ENCODE measurements around the gene FMNL2. TPM values are rescaled to one million over a fixed set of nuclear protein-coding genes. Genes with fewer than 3 reads are reported as not detected.

The FMNL2 gene
- total and polyA plus RNA-seq, 2 experiments from 2014 or later, result 16.5 to 45.4 TPM

DNA sequence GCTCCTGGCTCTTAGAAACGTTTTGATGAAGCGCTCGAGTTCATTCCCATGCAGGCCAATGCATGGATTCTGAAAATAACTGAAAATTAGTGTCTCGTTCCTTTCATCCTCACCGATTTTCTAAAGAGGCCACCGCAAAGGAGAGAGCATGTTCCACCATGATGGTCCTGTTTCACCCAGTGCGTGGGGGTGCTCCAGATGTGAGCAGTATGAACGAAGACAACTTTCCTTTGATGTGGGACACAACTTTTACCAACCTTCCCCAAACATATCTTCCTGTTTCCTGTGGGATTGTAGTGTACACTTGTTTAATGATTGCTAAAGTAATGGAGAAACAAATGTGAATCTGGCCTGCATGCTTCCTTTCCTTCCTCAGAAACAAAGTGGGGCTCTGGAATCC is 267.8 kb downstream of the FMNL2 start (continued):
- TF ChIP-seq, protein P1, sequence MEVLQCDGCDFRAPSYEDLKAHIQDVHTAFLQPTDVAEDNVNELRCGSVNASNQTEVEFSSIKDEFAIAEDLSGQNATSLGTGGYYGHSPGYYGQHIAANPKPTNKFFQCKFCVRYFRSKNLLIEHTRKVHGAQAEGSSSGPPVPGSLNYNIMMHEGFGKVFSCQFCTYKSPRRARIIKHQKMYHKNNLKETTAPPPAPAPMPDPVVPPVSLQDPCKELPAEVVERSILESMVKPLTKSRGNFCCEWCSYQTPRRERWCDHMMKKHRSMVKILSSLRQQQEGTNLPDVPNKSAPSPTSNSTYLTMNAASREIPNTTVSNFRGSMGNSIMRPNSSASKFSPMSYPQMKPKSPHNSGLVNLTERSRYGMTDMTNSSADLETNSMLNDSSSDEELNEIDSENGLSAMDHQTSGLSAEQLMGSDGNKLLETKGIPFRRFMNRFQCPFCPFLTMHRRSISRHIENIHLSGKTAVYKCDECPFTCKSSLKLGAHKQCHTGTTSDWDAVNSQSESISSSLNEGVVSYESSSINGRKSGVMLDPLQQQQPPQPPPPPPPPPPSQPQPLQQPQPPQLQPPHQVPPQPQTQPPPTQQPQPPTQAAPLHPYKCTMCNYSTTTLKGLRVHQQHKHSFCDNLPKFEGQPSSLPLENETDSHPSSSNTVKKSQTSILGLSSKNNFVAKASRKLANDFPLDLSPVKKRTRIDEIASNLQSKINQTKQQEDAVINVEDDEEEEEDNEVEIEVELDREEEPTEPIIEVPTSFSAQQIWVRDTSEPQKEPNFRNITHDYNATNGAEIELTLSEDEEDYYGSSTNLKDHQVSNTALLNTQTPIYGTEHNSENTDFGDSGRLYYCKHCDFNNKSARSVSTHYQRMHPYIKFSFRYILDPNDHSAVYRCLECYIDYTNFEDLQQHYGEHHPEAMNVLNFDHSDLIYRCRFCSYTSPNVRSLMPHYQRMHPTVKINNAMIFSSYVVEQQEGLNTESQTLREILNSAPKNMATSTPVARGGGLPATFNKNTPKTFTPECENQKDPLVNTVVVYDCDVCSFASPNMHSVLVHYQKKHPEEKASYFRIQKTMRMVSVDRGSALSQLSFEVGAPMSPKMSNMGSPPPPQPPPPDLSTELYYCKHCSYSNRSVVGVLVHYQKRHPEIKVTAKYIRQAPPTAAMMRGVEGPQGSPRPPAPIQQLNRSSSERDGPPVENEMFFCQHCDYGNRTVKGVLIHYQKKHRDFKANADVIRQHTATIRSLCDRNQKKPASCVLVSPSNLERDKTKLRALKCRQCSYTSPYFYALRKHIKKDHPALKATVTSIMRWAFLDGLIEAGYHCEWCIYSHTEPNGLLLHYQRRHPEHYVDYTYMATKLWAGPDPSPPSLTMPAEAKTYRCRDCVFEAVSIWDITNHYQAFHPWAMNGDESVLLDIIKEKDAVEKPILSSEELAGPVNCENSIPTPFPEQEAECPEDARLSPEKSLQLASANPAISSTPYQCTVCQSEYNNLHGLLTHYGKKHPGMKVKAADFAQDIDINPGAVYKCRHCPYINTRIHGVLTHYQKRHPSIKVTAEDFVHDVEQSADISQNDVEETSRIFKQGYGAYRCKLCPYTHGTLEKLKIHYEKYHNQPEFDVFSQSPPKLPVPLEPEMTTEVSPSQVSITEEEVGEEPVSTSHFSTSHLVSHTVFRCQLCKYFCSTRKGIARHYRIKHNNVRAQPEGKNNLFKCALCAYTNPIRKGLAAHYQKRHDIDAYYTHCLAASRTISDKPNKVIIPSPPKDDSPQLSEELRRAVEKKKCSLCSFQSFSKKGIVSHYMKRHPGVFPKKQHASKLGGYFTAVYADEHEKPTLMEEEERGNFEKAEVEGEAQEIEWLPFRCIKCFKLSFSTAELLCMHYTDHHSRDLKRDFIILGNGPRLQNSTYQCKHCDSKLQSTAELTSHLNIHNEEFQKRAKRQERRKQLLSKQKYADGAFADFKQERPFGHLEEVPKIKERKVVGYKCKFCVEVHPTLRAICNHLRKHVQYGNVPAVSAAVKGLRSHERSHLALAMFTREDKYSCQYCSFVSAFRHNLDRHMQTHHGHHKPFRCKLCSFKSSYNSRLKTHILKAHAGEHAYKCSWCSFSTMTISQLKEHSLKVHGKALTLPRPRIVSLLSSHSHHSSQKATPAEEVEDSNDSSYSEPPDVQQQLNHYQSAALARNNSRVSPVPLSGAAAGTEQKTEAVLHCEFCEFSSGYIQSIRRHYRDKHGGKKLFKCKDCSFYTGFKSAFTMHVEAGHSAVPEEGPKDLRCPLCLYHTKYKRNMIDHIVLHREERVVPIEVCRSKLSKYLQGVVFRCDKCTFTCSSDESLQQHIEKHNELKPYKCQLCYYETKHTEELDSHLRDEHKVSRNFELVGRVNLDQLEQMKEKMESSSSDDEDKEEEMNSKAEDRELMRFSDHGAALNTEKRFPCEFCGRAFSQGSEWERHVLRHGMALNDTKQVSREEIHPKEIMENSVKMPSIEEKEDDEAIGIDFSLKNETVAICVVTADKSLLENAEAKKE (CRISPR knock-in tag; IDR thresholded peaks at IDR 0.05), result no peak
- TF ChIP-seq, protein P2, sequence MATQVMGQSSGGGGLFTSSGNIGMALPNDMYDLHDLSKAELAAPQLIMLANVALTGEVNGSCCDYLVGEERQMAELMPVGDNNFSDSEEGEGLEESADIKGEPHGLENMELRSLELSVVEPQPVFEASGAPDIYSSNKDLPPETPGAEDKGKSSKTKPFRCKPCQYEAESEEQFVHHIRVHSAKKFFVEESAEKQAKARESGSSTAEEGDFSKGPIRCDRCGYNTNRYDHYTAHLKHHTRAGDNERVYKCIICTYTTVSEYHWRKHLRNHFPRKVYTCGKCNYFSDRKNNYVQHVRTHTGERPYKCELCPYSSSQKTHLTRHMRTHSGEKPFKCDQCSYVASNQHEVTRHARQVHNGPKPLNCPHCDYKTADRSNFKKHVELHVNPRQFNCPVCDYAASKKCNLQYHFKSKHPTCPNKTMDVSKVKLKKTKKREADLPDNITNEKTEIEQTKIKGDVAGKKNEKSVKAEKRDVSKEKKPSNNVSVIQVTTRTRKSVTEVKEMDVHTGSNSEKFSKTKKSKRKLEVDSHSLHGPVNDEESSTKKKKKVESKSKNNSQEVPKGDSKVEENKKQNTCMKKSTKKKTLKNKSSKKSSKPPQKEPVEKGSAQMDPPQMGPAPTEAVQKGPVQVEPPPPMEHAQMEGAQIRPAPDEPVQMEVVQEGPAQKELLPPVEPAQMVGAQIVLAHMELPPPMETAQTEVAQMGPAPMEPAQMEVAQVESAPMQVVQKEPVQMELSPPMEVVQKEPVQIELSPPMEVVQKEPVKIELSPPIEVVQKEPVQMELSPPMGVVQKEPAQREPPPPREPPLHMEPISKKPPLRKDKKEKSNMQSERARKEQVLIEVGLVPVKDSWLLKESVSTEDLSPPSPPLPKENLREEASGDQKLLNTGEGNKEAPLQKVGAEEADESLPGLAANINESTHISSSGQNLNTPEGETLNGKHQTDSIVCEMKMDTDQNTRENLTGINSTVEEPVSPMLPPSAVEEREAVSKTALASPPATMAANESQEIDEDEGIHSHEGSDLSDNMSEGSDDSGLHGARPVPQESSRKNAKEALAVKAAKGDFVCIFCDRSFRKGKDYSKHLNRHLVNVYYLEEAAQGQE (IDR thresholded peaks at IDR 0.05; ENCODE audit: unreplicated experiment), result no peak

DNA sequence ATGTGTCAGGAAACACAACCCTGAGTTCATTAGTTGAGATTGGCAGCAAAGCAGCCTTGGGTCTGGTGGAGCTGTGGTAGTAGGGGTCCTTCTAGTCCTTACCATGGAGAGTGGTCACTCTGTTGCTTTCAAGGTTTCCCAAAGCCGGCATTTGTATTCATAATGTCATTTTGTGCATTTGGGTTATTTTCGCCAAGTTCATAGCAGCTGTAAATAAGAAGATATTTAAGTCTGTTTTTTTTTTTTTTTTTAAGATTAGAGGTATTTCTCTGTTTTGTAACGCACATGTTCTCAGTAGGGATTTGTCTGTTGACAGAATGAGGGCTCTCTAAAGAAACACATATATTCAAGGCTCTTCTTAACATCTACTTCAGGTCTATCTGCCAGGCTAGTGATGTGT is 268.2 kb downstream of the FMNL2 start:
- Mint-ChIP-seq H3K4me1 (peaks cover 14% of the 10 kb centered on the region; the same call in 2 of the 3 replicates), H3K27ac (no peak overlapping the region; the same call in 1 of the 2 replicates), H3K36me3 (ENCODE audit: low read depth) (peaks cover 4% of the 10 kb centered on the region; the same call in 1 of the 3 replicates), H3K27me3 (ENCODE audit: insufficient read depth, low read depth, poor library complexity) (peaks cover 4% of the 10 kb centered on the region), H3K4me3 (no peak overlapping the region), H3K9me3 (no peaks in the 10 kb centered on the region)
- Histone ChIP-seq H3K36me3 (ENCODE audit: insufficient read depth) (0 out of 2 replicates have a peak, but pooled peaks cover 4% of the 10 kb centered on the region), H3K4me2 (no peak overlapping the region), H3K4me3 (no peak overlapping the region), H4K20me1 (replicated peaks; ENCODE audit: insufficient read depth) (0 out of 2 replicates have a peak, but pooled peaks cover 5% of the 10 kb centered on the region), H3K27ac (ENCODE audit: low read depth) (no peak overlapping the region), H3F3A (replicated peaks; ENCODE audit: low read depth) (no peaks in the 10 kb centered on the region), H3K9me2 (ENCODE audit: insufficient read depth) (peaks cover 8% of the 10 kb centered on the region; the same call in 1 of the 2 replicates), H3K27me3 (ENCODE audit: insufficient read depth) (no peaks in the 10 kb centered on the region), H3K79me2 (replicated peaks; ENCODE audit: insufficient read depth) (no peaks in the 10 kb centered on the region), H2AFZ (no peak overlapping the region), H3K4me1 (ENCODE audit: insufficient read depth) (peaks cover 2% of the 10 kb centered on the region; the same call in 1 of the 2 replicates)
- peak; percentile 12 for DNase-seq (ENCODE audit: low spot score)
- ATAC-seq, result 0 out of 3 replicates have a peak, but pooled peaks have one; percentile 27
- TF ChIP-seq ZNF114 (CRISPR knock-in tag; IDR thresholded peaks at IDR 0.05), result no peak
- TF ChIP-seq STAT1 (IDR thresholded peaks at IDR 0.05; ENCODE audit: unreplicated experiment), result no peak
- TF ChIP-seq EZH2phosphoT487 (IDR thresholded peaks at IDR 0.05; ENCODE audit: unreplicated experiment), result no peak
- TF ChIP-seq EZH2 (IDR thresholded peaks at IDR 0.05; ENCODE audit: low read depth, unreplicated experiment), result no peak
- TF ChIP-seq CREB1 (CRISPR knock-in tag; IDR thresholded peaks at IDR 0.05; ENCODE audit: low read depth), result no peak
- no peak for TF ChIP-seq POLR2AphosphoS5 (IDR thresholded peaks at IDR 0.05; ENCODE audit: low read depth)
